HG02852 (cell line): ENCODE data around the gene CACNA1C.
"Not testable (repeated sequence)": the region's sequence is repeated elsewhere in the genome, so short reads cannot be mapped to it uniquely, and the experiment has no call there.

Experiments
- ATAC-seq: cut with Tn5 transposase; IDR thresholded peaks from one replicate; pipeline ENCODE4 v1.9.1; 2021; ENCODE audit warnings: mild to moderate bottlenecking, moderate library complexity; ENCODE audit not compliant: unreplicated experiment

Gene CACNA1C

GRCh38 chr12:2742037-2742436 lies 689.2 kb downstream of the CACNA1C start:
- not testable (repeated sequence) for ATAC-seq

GRCh38 chr12:2743478-2743877 lies 690.7 kb downstream of the CACNA1C start:
- no peak for ATAC-seq

GRCh38 chr12:2745655-2746054 lies 692.9 kb downstream of the CACNA1C start:
- ATAC-seq: no peak
